Measurements from ENCODE around the gene PIK3R1.

- TF ChIP-seq CTCF (IDR thresholded peaks at IDR 0.05), result no peak
- TF ChIP-seq EZH2 (IDR thresholded peaks at IDR 0.05), result no peak
- no peak for TF ChIP-seq EZH2phosphoT487 (IDR thresholded peaks at IDR 0.05)
Observed at GRCh38 chr5:68268852-68269130, 53.2 kb downstream of the PIK3R1 start.

All from neural progenitor cell (in vitro differentiated cells).